Femur (tissue), 1 donor: ENCODE results near the gene SEPTIN7.

Source experiments
- DNase-seq: peaks from one replicate; pipeline ENCODE4 v3.0.0-alpha.2; 2017

The SEPTIN7 gene

GRCh38 chr7:35839860-35840854, 39.3 kb downstream of the SEPTIN7 start:
- no peak for DNase-seq

- no peak for DNase-seq
Observed at GRCh38 chr7:35846816-35847412, 46.1 kb downstream of the SEPTIN7 start.

- DNase-seq, result no peak
Observed at GRCh38 chr7:35848725-35849124, 47.9 kb downstream of the SEPTIN7 start.

- no peak for DNase-seq
Observed at GRCh38 chr7:35849158-35849831, 48.4 kb downstream of the SEPTIN7 start.

- no peak for DNase-seq
Observed at GRCh38 chr7:35849954-35850353, 49.1 kb downstream of the SEPTIN7 start.
